ENCODE results near the gene APBA1.

DNA sequence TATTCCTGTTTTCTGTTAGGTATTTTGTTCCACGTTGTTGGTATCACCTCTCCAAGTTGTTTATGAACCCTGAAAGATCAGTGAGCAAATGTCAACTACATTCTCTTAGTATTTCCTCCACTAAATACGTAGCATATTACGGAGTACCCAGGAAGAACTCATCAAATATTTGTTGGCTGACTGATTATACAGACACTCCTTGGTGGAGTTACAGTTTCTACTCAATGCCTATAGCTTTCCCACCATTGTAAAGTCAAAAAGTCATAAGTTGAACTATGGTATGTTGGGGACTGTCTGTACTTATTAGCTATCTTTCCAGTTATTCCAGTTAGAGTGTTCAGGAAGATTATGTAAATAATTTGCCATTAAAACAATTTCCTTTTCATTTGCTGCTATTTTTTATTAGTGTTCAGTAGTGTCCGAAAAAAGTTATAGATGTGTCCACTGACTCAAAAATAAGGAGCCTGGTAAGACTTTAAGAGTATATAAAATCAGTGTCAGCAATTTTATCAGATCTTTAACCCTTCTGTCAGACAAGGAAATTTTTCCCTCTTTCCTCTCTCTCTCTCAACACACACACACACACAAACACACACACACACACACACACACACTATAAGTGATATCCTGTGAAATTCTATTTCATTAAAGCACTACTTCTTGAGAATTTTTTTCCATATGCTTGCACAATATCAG, 6.8 kb upstream of the APBA1 start:
- TF ChIP-seq, protein P1, sequence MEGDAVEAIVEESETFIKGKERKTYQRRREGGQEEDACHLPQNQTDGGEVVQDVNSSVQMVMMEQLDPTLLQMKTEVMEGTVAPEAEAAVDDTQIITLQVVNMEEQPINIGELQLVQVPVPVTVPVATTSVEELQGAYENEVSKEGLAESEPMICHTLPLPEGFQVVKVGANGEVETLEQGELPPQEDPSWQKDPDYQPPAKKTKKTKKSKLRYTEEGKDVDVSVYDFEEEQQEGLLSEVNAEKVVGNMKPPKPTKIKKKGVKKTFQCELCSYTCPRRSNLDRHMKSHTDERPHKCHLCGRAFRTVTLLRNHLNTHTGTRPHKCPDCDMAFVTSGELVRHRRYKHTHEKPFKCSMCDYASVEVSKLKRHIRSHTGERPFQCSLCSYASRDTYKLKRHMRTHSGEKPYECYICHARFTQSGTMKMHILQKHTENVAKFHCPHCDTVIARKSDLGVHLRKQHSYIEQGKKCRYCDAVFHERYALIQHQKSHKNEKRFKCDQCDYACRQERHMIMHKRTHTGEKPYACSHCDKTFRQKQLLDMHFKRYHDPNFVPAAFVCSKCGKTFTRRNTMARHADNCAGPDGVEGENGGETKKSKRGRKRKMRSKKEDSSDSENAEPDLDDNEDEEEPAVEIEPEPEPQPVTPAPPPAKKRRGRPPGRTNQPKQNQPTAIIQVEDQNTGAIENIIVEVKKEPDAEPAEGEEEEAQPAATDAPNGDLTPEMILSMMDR (IDR thresholded peaks at IDR 0.05; ENCODE audit: extremely low read depth in 1 of 2, insufficient read depth in 1 of 2, low read depth in 1 of 2, low read length in 2 of 2) = no peak
- TF ChIP-seq POLR2AphosphoS5 (IDR thresholded peaks at IDR 0.05; ENCODE audit: insufficient read depth, low read depth, low read length) (no peak), POLR2A (IDR thresholded peaks at IDR 0.05; ENCODE audit: low read depth, low read length) (no peak), EZH2 (IDR thresholded peaks at IDR 0.05; ENCODE audit: borderline replicate concordance, low read depth, low read length, severe bottlenecking) (no peak), JUN (IDR thresholded peaks at IDR 0.05; ENCODE audit: borderline replicate concordance, insufficient read depth, insufficient read length, low read depth) (no peak), GATA2 (IDR thresholded peaks at IDR 0.05; ENCODE audit: insufficient read depth, insufficient read length, low read depth, low read length) (no peak), MYC (IDR thresholded peaks at IDR 0.05; ENCODE audit: low read depth, low read length) (no peak)
- TF ChIP-seq, protein P2, sequence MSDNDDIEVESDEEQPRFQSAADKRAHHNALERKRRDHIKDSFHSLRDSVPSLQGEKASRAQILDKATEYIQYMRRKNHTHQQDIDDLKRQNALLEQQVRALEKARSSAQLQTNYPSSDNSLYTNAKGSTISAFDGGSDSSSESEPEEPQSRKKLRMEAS (IDR thresholded peaks at IDR 0.05; ENCODE audit: insufficient read depth, insufficient read length) = no peak
